Fibroblast of lung (primary cell): ENCODE results near the gene PGA4. TPM values are rescaled to one million over a fixed set of nuclear protein-coding genes. Genes with fewer than 3 reads are reported as not detected.
A peak's percentile ranks its signal among the peaks of the same experiment; 100 is the strongest.

ENCODE experiments used
- DNase-seq, 2 donors: peaks; one replicate each; pipeline versions ENCODE4 v3.0.0 to v3.0.0-alpha.2; 2010; ENCODE audit warnings: low read depth in 2 of 2
- H2AFZ ChIP-seq: 2 replicates; pipeline ENCODE4 v1.5.1; 2012; ENCODE audit warnings: low read length, control low read depth, inconsistent platforms
- H3K27ac ChIP-seq: 2 replicates; pipeline ENCODE4 v1.5.1; 2011; ENCODE audit warnings: low read length, control low read depth; ENCODE audit not compliant: insufficient read depth
- H3K27me3 ChIP-seq: 2 replicates; pipeline ENCODE4 v1.5.1; 2011; ENCODE audit warnings: mild to moderate bottlenecking, low read length; ENCODE audit not compliant: control insufficient read depth, insufficient read depth
- H3K36me3 ChIP-seq: 2 replicates; pipeline ENCODE4 v1.5.1; 2011; ENCODE audit warnings: low read length; ENCODE audit not compliant: control insufficient read depth, insufficient read depth
- H3K4me1 ChIP-seq: 2 replicates; pipeline ENCODE4 v1.5.1; 2011; ENCODE audit warnings: low read length; ENCODE audit not compliant: control insufficient read depth, insufficient read depth; ENCODE audit errors: extremely low read depth
- H3K4me2 ChIP-seq: 2 replicates; pipeline ENCODE4 v1.5.1; 2011; ENCODE audit warnings: low read length, control low read depth; ENCODE audit not compliant: insufficient read depth; ENCODE audit errors: extremely low read depth
- H3K4me3 ChIP-seq, 4 experiments: fragments of 200-600 bp in 1 of 4; sonication (generic) in 1 of 4; replicated peaks in 1 of 4; 2 replicates each; pipeline ENCODE4 v1.5.1; 2011 to 2016; ENCODE audit warnings: low read length in 4 of 4, low read depth in 3 of 4, mild to moderate bottlenecking in 3 of 4, control low read depth in 2 of 4, inconsistent platforms in 1 of 4, mixed read lengths in 1 of 4; ENCODE audit not compliant: insufficient read depth in 1 of 4; ENCODE audit errors: control extremely low read depth in 1 of 4
- H3K79me2 ChIP-seq: 2 replicates; pipeline ENCODE4 v1.5.1; 2012; ENCODE audit warnings: mild to moderate bottlenecking, low read length, inconsistent platforms; ENCODE audit not compliant: control insufficient read depth, insufficient read depth
- H3K9ac ChIP-seq: 2 replicates; pipeline ENCODE4 v1.5.1; 2011; ENCODE audit warnings: mild to moderate bottlenecking, low read length, control low read depth; ENCODE audit not compliant: insufficient read depth
- H3K9me3 ChIP-seq: 2 replicates; pipeline ENCODE4 v1.5.1; 2012; ENCODE audit warnings: low read depth, low read length; ENCODE audit not compliant: control insufficient read depth, insufficient read depth
- H4K20me1 ChIP-seq: 2 replicates; pipeline ENCODE4 v1.5.1; 2011; ENCODE audit warnings: low read length; ENCODE audit not compliant: control insufficient read depth, insufficient read depth; ENCODE audit errors: extremely low read depth
- CTCF ChIP-seq, 2 donors: IDR thresholded peaks in 1 of 2; conservative IDR thresholded peaks in 1 of 2; 1 replicate in 1 of 2; 2 replicates in 1 of 2; pipeline ENCODE4 v1.5.1; 2011 to 2012; ENCODE audit warnings: low read length in 2 of 2, control low read depth in 1 of 2, inconsistent platforms in 1 of 2, low read depth in 1 of 2, mild to moderate bottlenecking in 1 of 2
- EZH2 ChIP-seq: IDR thresholded peaks from 2 replicates; pipeline ENCODE4 v1.5.1; 2012; ENCODE audit warnings: low read length, control low read depth, mild to moderate bottlenecking; ENCODE audit errors: missing control alignments
- polyA plus RNA-seq, 2 donors: library from polyadenylated mRNA; depleted of rRNA in 1 of 2; stranded (reverse) in 1 of 2; unstranded in 1 of 2; fragments of >200 nt; gene quantifications; 2 replicates each; pipeline ENCODE4 v1.2.1, GENCODE V29; 2011 to 2012; ENCODE audit warnings: missing spikeins in 1 of 2
- total RNA-seq: library from RNA; depleted of rRNA; stranded (reverse); fragments of >200 nt; gene quantifications from 2 replicates; pipeline ENCODE4 v1.2.1, GENCODE V29; 2014

Gene PGA4
- total and polyA plus RNA-seq, 2 donors (not counting 1 experiment from before 2014, with no cell fraction given) = 0.28 to 2.3 TPM

DNA sequence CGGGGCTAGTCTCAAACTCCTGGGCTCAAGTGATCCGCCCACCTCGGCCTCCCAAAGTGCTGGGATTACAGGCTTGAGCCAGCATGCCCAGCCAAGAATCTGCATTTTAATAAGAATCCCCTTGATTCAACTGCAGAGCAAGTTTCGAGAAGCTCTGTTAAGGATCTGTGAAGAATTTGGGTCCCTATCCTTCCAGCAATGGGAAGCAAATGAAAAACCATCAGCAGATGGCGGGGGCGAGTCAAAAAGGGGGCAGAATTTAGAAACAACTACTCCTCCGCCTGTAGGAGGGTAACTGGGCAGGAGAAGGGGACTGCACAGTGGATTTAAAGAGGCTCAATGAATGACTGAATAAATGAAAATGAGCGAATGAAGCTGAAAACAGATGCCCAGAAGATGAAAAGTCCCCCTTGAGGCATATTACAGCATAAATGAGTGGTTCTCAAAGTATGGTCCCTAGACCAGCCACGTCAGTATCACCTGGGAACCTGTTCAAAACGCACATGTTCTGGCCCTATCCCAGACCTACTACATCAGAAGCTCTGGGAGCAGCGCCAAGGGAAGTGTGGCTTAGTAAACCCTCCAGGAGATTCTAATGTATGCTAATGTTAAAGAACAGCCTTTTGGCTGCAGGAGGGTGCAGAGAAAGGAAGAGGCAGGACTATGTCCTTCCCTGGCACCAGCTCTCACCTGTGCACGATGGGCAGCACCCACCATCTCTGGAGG lies 58.0 kb downstream of the PGA4 start:
- no peaks in the 10 kb centered on the region for H3K4me1 ChIP-seq
- TF ChIP-seq CTCF (conservative IDR thresholded peaks at IDR 0.05 in 1 of 2, IDR thresholded peaks at IDR 0.05 in 1 of 2; ENCODE audit: low read depth in 1 of 2, low read length in 2 of 2) = no peak
- no peak for TF ChIP-seq EZH2
- H3K79me2 ChIP-seq = no peaks in the 10 kb centered on the region
- H3K4me3 ChIP-seq = no peak overlapping the region
- H3K9ac ChIP-seq = no peak overlapping the region
- H3K9me3 ChIP-seq = no peaks in the 10 kb centered on the region
- H3K27ac ChIP-seq = no peak overlapping the region
- H4K20me1 ChIP-seq = no peaks in the 10 kb centered on the region
- no peaks in the 10 kb centered on the region for H3K36me3 ChIP-seq
- H3K4me2 ChIP-seq = no peak overlapping the region
- H2AFZ ChIP-seq = no peak overlapping the region
- no peaks in the 10 kb centered on the region for H3K27me3 ChIP-seq
- DNase-seq = peak in 1 of 2 donors; percentile 46

- no peaks in the 10 kb centered on the region for H3K79me2 ChIP-seq
- H3K4me3 ChIP-seq = no peak overlapping the region
- no peak overlapping the region for H3K9ac ChIP-seq
- H3K27ac ChIP-seq = no peak overlapping the region
- H3K4me2 ChIP-seq = no peak overlapping the region
- no peaks in the 10 kb centered on the region for H3K4me1 ChIP-seq
- no peaks in the 10 kb centered on the region for H4K20me1 ChIP-seq
- no peaks in the 10 kb centered on the region for H3K36me3 ChIP-seq
- H2AFZ ChIP-seq = no peak overlapping the region
- no peak for DNase-seq
- H3K9me3 ChIP-seq = no peaks in the 10 kb centered on the region
- H3K27me3 ChIP-seq = no peaks in the 10 kb centered on the region
- no peak for TF ChIP-seq EZH2
- TF ChIP-seq CTCF (conservative IDR thresholded peaks at IDR 0.05 in 1 of 2, IDR thresholded peaks at IDR 0.05 in 1 of 2; ENCODE audit: low read depth in 1 of 2, low read length in 2 of 2) = no peak
These were observed 58.9 kb downstream of the PGA4 start for GRCh38 chr11:61280883-61281580.

Other genes starting within 250 kb of the PGA4 start
- gene CD5, start 119.9 kb upstream of the PGA4 start, total RNA-seq = not detected in 2 replicates
- gene CD5, start 119.9 kb upstream of the PGA4 start, polyA plus RNA-seq = not detected in 2 replicates
- 7.2 and 7.6 TPM in 2 replicates for gene VPS37C, start 60.9 kb upstream of the PGA4 start, total RNA-seq
- 9.9 and 10.7 TPM in 2 replicates for gene VPS37C, start 60.9 kb upstream of the PGA4 start, polyA plus RNA-seq
- gene PGA3, start 18.8 kb upstream of the PGA4 start, total RNA-seq = 4.3 TPM in 1 of 2 replicates, not detected in the other
- 0.24 and 0.35 TPM in 2 replicates for gene PGA3, start 18.8 kb upstream of the PGA4 start, polyA plus RNA-seq
- gene PGA5, start 18.8 kb downstream of the PGA4 start, total RNA-seq = 3.3 TPM in 1 of 2 replicates, not detected in the other
- 0.18 and 1.3 TPM in 2 replicates for gene PGA5, start 18.8 kb downstream of the PGA4 start, polyA plus RNA-seq
- 1.5 and 1.7 TPM in 2 replicates for gene VWCE, start 73.0 kb downstream of the PGA4 start, total RNA-seq
- 0.30 and 0.68 TPM in 2 replicates for gene VWCE, start 73.0 kb downstream of the PGA4 start, polyA plus RNA-seq
- gene DDB1, start 110.8 kb downstream of the PGA4 start, total RNA-seq = 241 and 282 TPM in 2 replicates
- gene DDB1, start 110.8 kb downstream of the PGA4 start, polyA plus RNA-seq = 289 and 298 TPM in 2 replicates
- 15.9 and 27.1 TPM in 2 replicates for gene TKFC, start 110.9 kb downstream of the PGA4 start, total RNA-seq
- 11.5 and 15.9 TPM in 2 replicates for gene TKFC, start 110.9 kb downstream of the PGA4 start, polyA plus RNA-seq
- 39.3 and 65.1 TPM in 2 replicates for gene CYB561A3, start 139.5 kb downstream of the PGA4 start, total RNA-seq
- gene CYB561A3, start 139.5 kb downstream of the PGA4 start, polyA plus RNA-seq = 43.9 and 48.3 TPM in 2 replicates
- gene TMEM138, start 140.0 kb downstream of the PGA4 start, total RNA-seq = 20.0 and 30.2 TPM in 2 replicates
- 78.0 and 95.9 TPM in 2 replicates for gene TMEM138, start 140.0 kb downstream of the PGA4 start, polyA plus RNA-seq
- 10.4 and 12.3 TPM in 2 replicates for gene TMEM216, start 170.2 kb downstream of the PGA4 start, total RNA-seq
- gene TMEM216, start 170.2 kb downstream of the PGA4 start, polyA plus RNA-seq = 14.1 and 18.4 TPM in 2 replicates
- 14.4 and 18.0 TPM in 2 replicates for gene CPSF7, start 207.6 kb downstream of the PGA4 start, total RNA-seq
- gene CPSF7, start 207.6 kb downstream of the PGA4 start, polyA plus RNA-seq = 38.1 and 53.6 TPM in 2 replicates
- gene SDHAF2, start 207.8 kb downstream of the PGA4 start, total RNA-seq = 34.4 and 61.8 TPM in 2 replicates
- 65.3 and 68.8 TPM in 2 replicates for gene SDHAF2, start 207.8 kb downstream of the PGA4 start, polyA plus RNA-seq